GM12873 (cell line): ENCODE data around the gene MRPL53.
A peak's percentile ranks its signal among the peaks of the same experiment; 100 is the strongest.

Experiments
- TF ChIP-seq, protein P1 (sequence below): IDR thresholded peaks from 2 replicates; pipeline ENCODE4 v1.5.1; 2012; ENCODE audit warnings: low read depth, mild to moderate bottlenecking, moderate library complexity, low read length, control low read depth; ENCODE audit not compliant: insufficient read depth; ENCODE audit errors: missing control alignments

Gene MRPL53

GRCh38 chr2:74493546-74493945 lies 21.1 kb upstream of the MRPL53 start:
- TF ChIP-seq, protein P1, sequence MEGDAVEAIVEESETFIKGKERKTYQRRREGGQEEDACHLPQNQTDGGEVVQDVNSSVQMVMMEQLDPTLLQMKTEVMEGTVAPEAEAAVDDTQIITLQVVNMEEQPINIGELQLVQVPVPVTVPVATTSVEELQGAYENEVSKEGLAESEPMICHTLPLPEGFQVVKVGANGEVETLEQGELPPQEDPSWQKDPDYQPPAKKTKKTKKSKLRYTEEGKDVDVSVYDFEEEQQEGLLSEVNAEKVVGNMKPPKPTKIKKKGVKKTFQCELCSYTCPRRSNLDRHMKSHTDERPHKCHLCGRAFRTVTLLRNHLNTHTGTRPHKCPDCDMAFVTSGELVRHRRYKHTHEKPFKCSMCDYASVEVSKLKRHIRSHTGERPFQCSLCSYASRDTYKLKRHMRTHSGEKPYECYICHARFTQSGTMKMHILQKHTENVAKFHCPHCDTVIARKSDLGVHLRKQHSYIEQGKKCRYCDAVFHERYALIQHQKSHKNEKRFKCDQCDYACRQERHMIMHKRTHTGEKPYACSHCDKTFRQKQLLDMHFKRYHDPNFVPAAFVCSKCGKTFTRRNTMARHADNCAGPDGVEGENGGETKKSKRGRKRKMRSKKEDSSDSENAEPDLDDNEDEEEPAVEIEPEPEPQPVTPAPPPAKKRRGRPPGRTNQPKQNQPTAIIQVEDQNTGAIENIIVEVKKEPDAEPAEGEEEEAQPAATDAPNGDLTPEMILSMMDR = no peak

GRCh38 chr2:74491648-74492544 lies 19.4 kb upstream of the MRPL53 start:
- TF ChIP-seq, protein P1 = no peak

- TF ChIP-seq, protein P1 = no peak
These were observed 17.4 kb upstream of the MRPL53 start for GRCh38 chr2:74489906-74490305.

DNA sequence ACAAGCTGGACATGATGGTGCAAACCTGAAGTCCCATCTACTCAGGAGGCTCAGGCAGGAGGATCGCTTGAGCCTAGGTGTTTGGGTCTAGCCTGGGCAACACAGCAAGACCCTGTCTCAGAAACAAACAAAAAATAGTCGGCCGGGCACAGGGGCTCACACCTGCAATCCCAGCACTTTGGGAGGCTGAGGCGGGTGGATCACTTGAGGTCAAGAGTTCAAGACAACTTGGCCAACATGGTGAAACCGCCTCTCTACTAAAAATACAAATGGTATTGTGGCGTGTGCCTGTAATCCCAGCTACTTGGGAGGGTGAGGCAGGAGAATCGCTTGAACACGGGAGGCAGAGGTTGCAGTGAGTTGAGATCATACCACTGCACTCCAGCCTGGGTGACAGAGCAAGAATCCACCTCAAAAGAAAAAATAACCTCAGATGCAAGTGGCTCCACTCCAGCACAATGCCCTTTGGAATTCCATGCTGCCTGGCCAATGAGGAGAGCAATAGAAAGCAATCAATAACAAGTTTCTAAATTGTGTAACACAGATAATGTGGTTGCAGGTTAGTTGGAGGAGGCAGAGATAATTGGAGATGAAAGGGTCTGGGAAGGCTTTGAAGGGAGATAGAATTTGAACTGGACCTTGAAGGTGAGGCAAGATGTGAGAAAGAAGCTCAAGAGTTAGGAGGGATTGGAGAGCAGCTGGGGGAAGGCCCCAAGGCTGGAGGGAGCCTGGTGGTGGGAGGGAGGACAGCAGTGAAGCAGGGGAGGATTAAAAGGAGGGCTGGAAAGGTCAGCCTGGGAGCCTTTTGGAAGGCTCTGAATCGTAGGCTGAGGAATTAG lies 16.4 kb upstream of the MRPL53 start:
- TF ChIP-seq, protein P1 = no peak

DNA sequence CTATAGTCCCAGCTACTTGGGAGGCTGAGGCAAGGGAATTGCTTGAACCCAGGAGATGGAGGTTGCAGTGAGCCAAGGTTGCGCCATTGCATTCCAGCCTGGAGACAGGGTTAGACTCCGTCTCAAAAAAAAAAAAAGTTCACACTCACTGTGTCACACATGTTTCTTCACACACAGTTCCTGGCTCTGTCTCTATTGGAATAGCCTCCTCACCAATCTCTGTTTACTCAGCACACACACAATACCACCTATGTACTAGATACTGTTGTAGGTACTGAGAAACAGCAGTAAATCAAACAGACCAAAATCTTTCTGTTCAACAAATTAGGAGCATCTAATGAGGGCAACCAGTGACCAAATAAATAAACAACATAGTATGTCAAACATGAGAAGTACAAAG lies 13.7 kb upstream of the MRPL53 start:
- TF ChIP-seq, protein P1 = no peak

DNA sequence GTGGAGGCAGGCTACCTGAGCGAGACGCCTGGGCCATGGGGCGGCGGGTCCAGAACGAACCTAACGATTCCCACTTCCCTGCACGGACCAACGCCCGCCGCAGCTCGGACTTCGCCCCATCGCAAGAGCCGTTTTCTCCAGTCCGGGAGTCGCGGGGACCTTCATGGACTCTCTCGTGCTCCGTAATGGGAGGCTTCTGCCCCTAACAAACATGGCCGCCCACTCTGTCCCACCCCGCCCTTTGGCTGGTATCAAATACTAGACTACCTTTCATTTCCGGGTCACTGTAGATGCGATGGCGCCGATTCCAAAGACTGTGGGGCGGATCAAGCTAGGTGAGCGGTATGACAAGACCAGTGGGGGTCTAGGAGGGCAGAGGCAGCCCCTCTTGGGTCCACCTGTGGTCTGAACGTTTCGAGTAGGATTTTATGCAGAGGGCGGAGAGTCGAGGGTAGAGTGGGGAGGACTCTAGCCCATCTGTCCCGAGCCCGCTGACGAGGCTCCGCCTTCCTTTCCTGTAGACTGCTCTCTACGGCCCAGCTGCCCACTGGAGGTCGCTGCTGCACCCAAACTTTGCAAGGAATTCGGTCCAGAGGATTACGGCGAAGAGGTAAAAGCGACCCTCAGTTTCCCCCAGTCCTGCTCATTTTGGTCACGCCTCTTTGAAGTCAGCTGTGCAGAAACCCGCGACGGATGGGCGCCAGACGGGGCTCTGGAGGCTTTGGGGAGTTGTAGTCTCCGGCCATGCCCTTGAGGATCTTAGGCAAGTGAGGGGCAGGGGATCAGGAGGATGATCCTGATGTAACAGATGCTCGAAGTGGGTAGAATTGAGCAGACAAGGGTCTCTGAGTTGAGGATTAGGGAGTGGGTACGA lies 10.6 kb upstream of the MRPL53 start, which contains the start of the genes CCDC142 and TTC31:
TSS of gene CCDC142 (minus strand) at position 198 of the 874 bp plus-strand sequence. CDS start at position 37, 161 bp downstream.
TSS of gene TTC31 (plus strand) at position 281 of the 874 bp plus-strand sequence. CDS start at position 296, 15 bp downstream.
- TF ChIP-seq, protein P1 = peak; percentile 94
